ENCODE measurements around the gene ERN1. TPM values are rescaled to one million over a fixed set of nuclear protein-coding genes. Genes with fewer than 3 reads are reported as not detected.

Gene ERN1
- polyA plus RNA-seq, 1 donor from 2014 or later, result 2.3 TPM

- H2AFZ ChIP-seq (ENCODE audit: low read depth, low read length), result no peak overlapping the region
- H3K4me3 ChIP-seq (ENCODE audit: low read length), result no peak overlapping the region
- no peak for TF ChIP-seq POLR2AphosphoS5 (IDR thresholded peaks at IDR 0.05)
- TF ChIP-seq RAD21 (conservative IDR thresholded peaks at IDR 0.05), result no peak
- H3K36me3 ChIP-seq (ENCODE audit: insufficient read depth, low read length), result no peaks in the 10 kb centered on the region
- H4K20me1 ChIP-seq (ENCODE audit: insufficient read depth), result no peaks in the 10 kb centered on the region
- H3F3A ChIP-seq (ENCODE audit: insufficient read depth, low read length, poor library complexity, severe bottlenecking), result no peaks in the 10 kb centered on the region
- no peak overlapping the region for H3K9ac ChIP-seq (ENCODE audit: low read length)
- H3K27me3 ChIP-seq (ENCODE audit: insufficient read depth, low read depth, low read length), result no peaks in the 10 kb centered on the region
- H3K27ac ChIP-seq (ENCODE audit: low read length), result no peak overlapping the region
- H3K4me2 ChIP-seq (ENCODE audit: low read length), result no peak overlapping the region
- no peaks in the 10 kb centered on the region for H3K9me2 ChIP-seq (ENCODE audit: insufficient read depth, low read length)
- H3K9me3 ChIP-seq (ENCODE audit: low read length), result no peaks in the 10 kb centered on the region
- H3K79me2 ChIP-seq (replicated peaks; ENCODE audit: insufficient read depth, low read length), result no peaks in the 10 kb centered on the region
Measured at GRCh38 chr17:64158406-64158805, 28.5 kb upstream of the ERN1 start.

- Histone ChIP-seq H3K27ac (ENCODE audit: low read length) (no peak overlapping the region), H3K9me2 (ENCODE audit: insufficient read depth, low read length) (no peaks in the 10 kb centered on the region), H4K20me1 (ENCODE audit: insufficient read depth) (no peaks in the 10 kb centered on the region), H3F3A (ENCODE audit: insufficient read depth, low read length, poor library complexity, severe bottlenecking) (no peaks in the 10 kb centered on the region), H3K9me3 (ENCODE audit: low read length) (no peaks in the 10 kb centered on the region), H3K79me2 (replicated peaks; ENCODE audit: insufficient read depth, low read length) (no peaks in the 10 kb centered on the region), H3K9ac (ENCODE audit: low read length) (no peak overlapping the region), H2AFZ (ENCODE audit: low read depth, low read length) (no peak overlapping the region), H3K4me2 (ENCODE audit: low read length) (no peak overlapping the region), H3K4me3 (ENCODE audit: low read length) (no peak overlapping the region), H3K27me3 (ENCODE audit: insufficient read depth, low read depth, low read length) (no peaks in the 10 kb centered on the region), H3K36me3 (ENCODE audit: insufficient read depth, low read length) (no peaks in the 10 kb centered on the region)
- no peak for TF ChIP-seq REST (IDR thresholded peaks at IDR 0.05; ENCODE audit: borderline replicate concordance)
- TF ChIP-seq TAF1 (IDR thresholded peaks at IDR 0.05; ENCODE audit: low read depth), result no peak
- no peak for TF ChIP-seq SMC3 (conservative IDR thresholded peaks at IDR 0.05; ENCODE audit: poor library complexity)
- no peak for TF ChIP-seq EZH2 (IDR thresholded peaks at IDR 0.05; ENCODE audit: borderline replicate concordance, insufficient read depth, low read length, poor library complexity, severe bottlenecking)
- no peak for TF ChIP-seq EP300 (conservative IDR thresholded peaks at IDR 0.05; ENCODE audit: poor library complexity, severe bottlenecking)
Measured at GRCh38 chr17:64157669-64158180, 27.8 kb upstream of the ERN1 start.

GRCh38 chr17:64156670-64157069 is 26.7 kb upstream of the ERN1 start:
- Histone ChIP-seq H3K79me2 (replicated peaks; ENCODE audit: insufficient read depth, low read length) (no peaks in the 10 kb centered on the region), H4K20me1 (ENCODE audit: insufficient read depth) (no peaks in the 10 kb centered on the region), H3K27me3 (ENCODE audit: insufficient read depth, low read depth, low read length) (no peaks in the 10 kb centered on the region), H3K9ac (ENCODE audit: low read length) (no peak overlapping the region), H3K36me3 (ENCODE audit: insufficient read depth, low read length) (no peaks in the 10 kb centered on the region), H3K9me3 (ENCODE audit: low read length) (no peaks in the 10 kb centered on the region), H3K4me2 (ENCODE audit: low read length) (no peak overlapping the region), H3K9me2 (ENCODE audit: insufficient read depth, low read length) (no peaks in the 10 kb centered on the region), H3K27ac (ENCODE audit: low read length) (no peak overlapping the region), H3K4me3 (ENCODE audit: low read length) (no peak overlapping the region), H3F3A (ENCODE audit: insufficient read depth, low read length, poor library complexity, severe bottlenecking) (no peaks in the 10 kb centered on the region), H2AFZ (ENCODE audit: low read depth, low read length) (no peak overlapping the region)
- TF ChIP-seq RAD21 (conservative IDR thresholded peaks at IDR 0.05), result no peak
- no peak for TF ChIP-seq REST (IDR thresholded peaks at IDR 0.05; ENCODE audit: borderline replicate concordance)
- TF ChIP-seq MXI1 (conservative IDR thresholded peaks at IDR 0.05; ENCODE audit: poor library complexity, severe bottlenecking), result no peak
- no peak for TF ChIP-seq TAF1 (IDR thresholded peaks at IDR 0.05; ENCODE audit: low read depth)
- TF ChIP-seq EZH2 (IDR thresholded peaks at IDR 0.05; ENCODE audit: borderline replicate concordance, insufficient read depth, low read length, poor library complexity, severe bottlenecking), result no peak
- no peak for TF ChIP-seq CTCF (IDR thresholded peaks at IDR 0.05; ENCODE audit: poor library complexity, severe bottlenecking)
- no peak for TF ChIP-seq POLR2AphosphoS5 (IDR thresholded peaks at IDR 0.05)
- TF ChIP-seq SMC3 (conservative IDR thresholded peaks at IDR 0.05; ENCODE audit: poor library complexity), result no peak
- TF ChIP-seq EP300 (conservative IDR thresholded peaks at IDR 0.05; ENCODE audit: poor library complexity, severe bottlenecking), result no peak

All from neural cell (in vitro differentiated cells).